DND-41 (cell line): ENCODE measurements around the gene HOXD4.

Experiments
- ATAC-seq: fragments of 200-7000 bp; cut with Tn5 transposase; 3 replicates; pipeline ENCODE4 v1.9.1; 2021; ENCODE audit warnings: low read depth; ENCODE audit not compliant: insufficient read depth
- DNase-seq: peaks from one replicate; pipeline ENCODE4 v3.0.0-alpha.2; 2020
- H2AFZ ChIP-seq: 2 replicates; pipeline ENCODE4 v1.6.0; 2012; ENCODE audit warnings: low read depth, low read length
- H3K27ac ChIP-seq: 2 replicates; pipeline ENCODE4 v1.5.1; 2012; ENCODE audit warnings: low read length, inconsistent platforms
- H3K27me3 ChIP-seq: fragments of 200-600 bp; sonication (generic); 2 replicates; pipeline ENCODE4 v1.6.0; 2012; ENCODE audit warnings: low read length, mild to moderate bottlenecking, inconsistent platforms; ENCODE audit not compliant: insufficient read depth, poor library complexity
- H3K36me3 ChIP-seq: 2 replicates; pipeline ENCODE4 v1.5.1; 2012; ENCODE audit warnings: low read length, inconsistent platforms; ENCODE audit not compliant: insufficient read depth
- H3K4me1 ChIP-seq: 2 replicates; pipeline ENCODE4 v1.5.1; 2012; ENCODE audit warnings: mild to moderate bottlenecking, low read length; ENCODE audit not compliant: insufficient read depth
- H3K4me2 ChIP-seq: 2 replicates; pipeline ENCODE4 v1.6.0; 2012; ENCODE audit warnings: mild to moderate bottlenecking, moderate library complexity, low read length, inconsistent platforms; ENCODE audit not compliant: insufficient read depth
- H3K4me3 ChIP-seq, 2 experiments: fragments of 200-600 bp in 1 of 2; shearing (Covaris generic) in 1 of 2; 2 replicates each; pipeline ENCODE4 v1.5.1; 2012 to 2016; ENCODE audit warnings: inconsistent platforms in 2 of 2, low read length in 2 of 2, mild to moderate bottlenecking in 2 of 2, low read depth in 1 of 2, moderate library complexity in 1 of 2
- H3K79me2 ChIP-seq: 2 replicates; pipeline ENCODE4 v1.6.0; 2012; ENCODE audit warnings: low read length, inconsistent platforms; ENCODE audit not compliant: insufficient read depth
- H3K9ac ChIP-seq: 2 replicates; pipeline ENCODE4 v1.6.0; 2012; ENCODE audit warnings: low read depth, mild to moderate bottlenecking, inconsistent platforms, low read length, moderate library complexity
- H3K9me3 ChIP-seq: 2 replicates; pipeline ENCODE4 v1.5.1; 2012; ENCODE audit warnings: low read length, moderate library complexity, mild to moderate bottlenecking, inconsistent platforms; ENCODE audit not compliant: insufficient read depth, severe bottlenecking
- H4K20me1 ChIP-seq: 2 replicates; pipeline ENCODE4 v1.6.0; 2012; ENCODE audit warnings: low read length; ENCODE audit not compliant: insufficient read depth
- EZH2 ChIP-seq: IDR thresholded peaks from 3 replicates; pipeline ENCODE4 v1.6.1; 2012; ENCODE audit warnings: borderline replicate concordance, low read depth, mild to moderate bottlenecking, moderate library complexity, low read length, inconsistent platforms; ENCODE audit not compliant: severe bottlenecking
- TF ChIP-seq, protein P1 (sequence below): IDR thresholded peaks from 2 replicates; pipeline ENCODE4 v1.5.1; 2012; ENCODE audit warnings: borderline replicate concordance, low read length, moderate library complexity, mild to moderate bottlenecking; ENCODE audit not compliant: poor library complexity, severe bottlenecking; ENCODE audit errors: extremely low read depth

HOXD4 gene

GRCh38 chr2:176163672-176164056, 12.3 kb downstream of the HOXD4 start:
- Histone ChIP-seq H2AFZ (no peak overlapping the region), H3K9ac (no peak overlapping the region), H3K4me3 (no peak overlapping the region), H4K20me1 (no peaks in the 10 kb centered on the region), H3K27me3 (peaks cover 3% of the 10 kb centered on the region), H3K9me3 (no peaks in the 10 kb centered on the region), H3K36me3 (no peaks in the 10 kb centered on the region), H3K79me2 (no peaks in the 10 kb centered on the region), H3K27ac (no peak overlapping the region), H3K4me1 (no peaks in the 10 kb centered on the region), H3K4me2 (no peak overlapping the region)
- no peak for ATAC-seq
- TF ChIP-seq, protein P1, sequence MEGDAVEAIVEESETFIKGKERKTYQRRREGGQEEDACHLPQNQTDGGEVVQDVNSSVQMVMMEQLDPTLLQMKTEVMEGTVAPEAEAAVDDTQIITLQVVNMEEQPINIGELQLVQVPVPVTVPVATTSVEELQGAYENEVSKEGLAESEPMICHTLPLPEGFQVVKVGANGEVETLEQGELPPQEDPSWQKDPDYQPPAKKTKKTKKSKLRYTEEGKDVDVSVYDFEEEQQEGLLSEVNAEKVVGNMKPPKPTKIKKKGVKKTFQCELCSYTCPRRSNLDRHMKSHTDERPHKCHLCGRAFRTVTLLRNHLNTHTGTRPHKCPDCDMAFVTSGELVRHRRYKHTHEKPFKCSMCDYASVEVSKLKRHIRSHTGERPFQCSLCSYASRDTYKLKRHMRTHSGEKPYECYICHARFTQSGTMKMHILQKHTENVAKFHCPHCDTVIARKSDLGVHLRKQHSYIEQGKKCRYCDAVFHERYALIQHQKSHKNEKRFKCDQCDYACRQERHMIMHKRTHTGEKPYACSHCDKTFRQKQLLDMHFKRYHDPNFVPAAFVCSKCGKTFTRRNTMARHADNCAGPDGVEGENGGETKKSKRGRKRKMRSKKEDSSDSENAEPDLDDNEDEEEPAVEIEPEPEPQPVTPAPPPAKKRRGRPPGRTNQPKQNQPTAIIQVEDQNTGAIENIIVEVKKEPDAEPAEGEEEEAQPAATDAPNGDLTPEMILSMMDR, result no peak
- no peak for TF ChIP-seq EZH2
- DNase-seq, result no peak

DNA sequence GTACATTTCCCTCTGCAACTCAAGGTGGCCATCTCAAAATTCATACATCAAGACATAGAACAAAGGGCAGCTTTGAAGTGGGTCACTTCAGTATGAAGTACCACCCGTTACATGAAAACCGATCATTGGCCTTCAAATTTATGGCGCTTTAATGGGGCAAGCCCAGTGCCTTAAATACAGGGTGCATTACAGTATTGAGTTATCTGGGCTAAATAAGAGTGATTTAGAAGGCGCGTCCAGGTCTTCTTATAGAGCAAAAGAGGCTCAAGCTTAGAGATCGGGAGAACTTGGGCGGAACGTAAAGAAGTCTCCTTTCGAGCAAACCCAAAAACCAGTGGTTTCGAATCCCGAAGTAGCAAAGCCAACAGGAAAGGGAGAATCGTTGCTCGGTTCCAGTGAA, 12.9 kb downstream of the HOXD4 start:
- Histone ChIP-seq H2AFZ (no peak overlapping the region), H3K36me3 (no peaks in the 10 kb centered on the region), H3K27me3 (peaks cover 3% of the 10 kb centered on the region), H3K9me3 (no peaks in the 10 kb centered on the region), H3K79me2 (no peaks in the 10 kb centered on the region), H3K4me3 (no peak overlapping the region), H3K9ac (no peak overlapping the region), H4K20me1 (no peaks in the 10 kb centered on the region), H3K27ac (no peak overlapping the region), H3K4me2 (no peak overlapping the region), H3K4me1 (no peaks in the 10 kb centered on the region)
- TF ChIP-seq, protein P1, result no peak
- DNase-seq (no peak), ATAC-seq (no peak)

DNA sequence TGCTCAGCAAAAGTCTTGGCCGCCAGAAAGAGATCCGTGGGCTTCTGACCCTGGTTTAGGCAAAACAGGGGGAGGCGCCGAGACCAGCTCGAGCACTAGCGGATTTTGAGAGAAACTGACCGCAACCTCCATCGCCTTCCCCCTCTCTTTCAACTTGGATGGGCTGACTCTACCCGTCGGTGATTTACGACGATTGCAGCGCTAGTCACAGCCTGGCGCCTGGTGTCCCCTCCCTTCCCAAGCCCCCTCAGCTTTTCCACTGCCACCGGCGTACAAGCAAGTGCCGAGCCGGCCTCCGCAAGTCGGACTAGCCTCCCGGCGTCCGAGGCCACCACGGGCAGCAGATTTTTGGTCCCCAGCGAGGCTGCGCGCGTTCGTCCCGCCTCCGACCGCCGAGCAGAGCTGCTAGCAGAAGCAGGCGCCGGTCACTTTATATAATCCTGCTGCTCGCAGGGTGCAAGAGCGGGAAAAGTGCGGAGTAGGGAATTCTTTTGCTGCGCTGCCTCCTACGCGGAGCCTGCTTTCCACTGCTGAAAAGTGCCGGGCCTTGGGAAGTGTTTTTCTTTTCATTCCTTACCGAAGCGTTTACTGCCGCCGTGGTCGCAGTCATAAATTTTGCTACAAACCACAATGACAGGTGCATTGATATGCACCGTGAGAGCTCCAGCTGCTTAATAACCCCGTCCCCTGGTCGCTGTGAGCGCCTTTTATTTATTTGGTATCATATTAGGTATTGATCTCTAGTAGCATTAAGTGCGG, 13.4 kb downstream of the HOXD4 start:
- no peaks in the 10 kb centered on the region for H3K36me3 ChIP-seq
- H3K79me2 ChIP-seq, result no peaks in the 10 kb centered on the region
- H3K27ac ChIP-seq, result no peak overlapping the region
- no peak for TF ChIP-seq EZH2
- TF ChIP-seq, protein P1, result no peak
- H3K4me1 ChIP-seq, result no peaks in the 10 kb centered on the region
- no peak overlapping the region for H3K4me2 ChIP-seq
- H2AFZ ChIP-seq, result no peak overlapping the region
- peaks cover 3% of the 10 kb centered on the region for H3K27me3 ChIP-seq
- no peak overlapping the region for H3K9ac ChIP-seq
- no peak overlapping the region for H3K4me3 ChIP-seq
- DNase-seq (no peak), ATAC-seq (no peak)
- no peaks in the 10 kb centered on the region for H4K20me1 ChIP-seq
- H3K9me3 ChIP-seq, result no peaks in the 10 kb centered on the region
